ENCODE data around the gene SPIN2A.
"Not testable (repeated sequence)": the region's sequence is repeated elsewhere in the genome, so short reads cannot be mapped to it uniquely, and the experiment has no call there.

Gene SPIN2A

DNA sequence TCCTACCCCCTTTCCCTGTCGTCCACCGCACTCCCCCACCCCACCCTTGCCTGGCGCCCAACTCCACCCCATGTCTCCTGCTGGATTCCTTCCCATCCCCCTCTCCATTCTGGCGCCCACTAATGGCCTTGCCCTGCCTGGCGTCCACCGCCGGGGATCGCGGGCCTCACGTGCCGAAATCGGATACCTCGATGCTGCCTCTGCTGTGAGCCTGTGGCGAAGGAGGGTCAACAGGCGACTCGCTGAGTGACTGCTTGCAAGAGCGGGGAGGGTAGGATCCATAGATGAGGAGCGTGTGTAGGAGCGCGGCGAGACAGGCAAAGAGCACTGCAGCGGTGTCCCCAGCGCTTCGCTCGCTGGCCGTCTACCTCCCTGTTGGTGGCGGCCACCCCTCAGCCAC lies at the start of gene SPIN2A:
Gene SPIN2A (minus strand): TSS at position 325 of the 400 bp plus-strand sequence. CDS start 800 bp downstream, outside the sequence.
- H3K9me3 ChIP-seq (ENCODE audit: insufficient read depth, low read depth, low read length); H3K4me3 ChIP-seq (ENCODE audit: low read length, poor library complexity, severe bottlenecking); H3K9ac ChIP-seq (ENCODE audit: low read depth, low read length, poor library complexity, severe bottlenecking); H2AFZ ChIP-seq (ENCODE audit: low read length); H3K4me1 ChIP-seq (ENCODE audit: insufficient read depth, low read length, poor library complexity, severe bottlenecking); H3K36me3 ChIP-seq (ENCODE audit: insufficient read depth, low read length); H3K79me2 ChIP-seq (ENCODE audit: insufficient read depth, low read length); H3K4me2 ChIP-seq (ENCODE audit: low read depth, low read length, poor library complexity, severe bottlenecking); H3K9me2 ChIP-seq (replicated peaks; ENCODE audit: low read depth, low read length); H3F3A ChIP-seq (ENCODE audit: low read depth); H4K20me1 ChIP-seq (ENCODE audit: insufficient read depth, low read length, poor library complexity, severe bottlenecking); H3K27me3 ChIP-seq (ENCODE audit: insufficient read depth, low read length, poor library complexity, severe bottlenecking): not testable (repeated sequence)

DNA sequence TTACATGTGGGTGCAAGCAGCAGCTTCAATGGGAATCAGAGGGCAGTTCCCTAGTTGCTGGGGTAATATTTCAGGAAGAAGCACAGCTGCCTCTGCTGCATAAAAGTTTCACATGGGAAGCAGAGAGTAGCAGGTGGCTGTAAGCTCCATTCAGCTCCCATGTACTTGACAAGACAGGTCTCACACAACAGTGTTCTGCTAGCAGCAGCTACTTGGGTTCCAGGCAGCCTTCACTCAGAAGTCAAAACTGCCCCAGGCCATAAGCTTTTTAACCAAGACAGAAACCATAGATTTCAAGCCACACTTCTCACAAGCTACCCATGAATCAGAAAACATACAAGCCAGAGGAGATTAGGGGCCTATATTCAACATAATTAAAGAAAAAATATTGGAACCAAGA lies 41.4 kb upstream of the SPIN2A start:
- H3K36me3 ChIP-seq (ENCODE audit: insufficient read depth, low read length): no peaks in the 10 kb centered on the region
- no peaks in the 10 kb centered on the region for H4K20me1 ChIP-seq (ENCODE audit: insufficient read depth, low read length, poor library complexity, severe bottlenecking)
- no peaks in the 10 kb centered on the region for H3F3A ChIP-seq (ENCODE audit: low read depth)
- no peak overlapping the region for H3K9ac ChIP-seq (ENCODE audit: low read depth, low read length, poor library complexity, severe bottlenecking)
- no peaks in the 10 kb centered on the region for H3K9me2 ChIP-seq (replicated peaks; ENCODE audit: low read depth, low read length)
- H3K4me1 ChIP-seq (ENCODE audit: insufficient read depth, low read length, poor library complexity, severe bottlenecking): no peaks in the 10 kb centered on the region
- H2AFZ ChIP-seq (ENCODE audit: low read length): no peak overlapping the region
- H3K4me2 ChIP-seq (ENCODE audit: low read depth, low read length, poor library complexity, severe bottlenecking): no peak overlapping the region
- H3K27me3 ChIP-seq (ENCODE audit: insufficient read depth, low read length, poor library complexity, severe bottlenecking): no peaks in the 10 kb centered on the region
- H3K4me3 ChIP-seq (ENCODE audit: low read length, poor library complexity, severe bottlenecking): no peak overlapping the region
- TF ChIP-seq EZH2phosphoT487 (IDR thresholded peaks at IDR 0.05; ENCODE audit: borderline replicate concordance): no peak
- TF ChIP-seq, protein P1, sequence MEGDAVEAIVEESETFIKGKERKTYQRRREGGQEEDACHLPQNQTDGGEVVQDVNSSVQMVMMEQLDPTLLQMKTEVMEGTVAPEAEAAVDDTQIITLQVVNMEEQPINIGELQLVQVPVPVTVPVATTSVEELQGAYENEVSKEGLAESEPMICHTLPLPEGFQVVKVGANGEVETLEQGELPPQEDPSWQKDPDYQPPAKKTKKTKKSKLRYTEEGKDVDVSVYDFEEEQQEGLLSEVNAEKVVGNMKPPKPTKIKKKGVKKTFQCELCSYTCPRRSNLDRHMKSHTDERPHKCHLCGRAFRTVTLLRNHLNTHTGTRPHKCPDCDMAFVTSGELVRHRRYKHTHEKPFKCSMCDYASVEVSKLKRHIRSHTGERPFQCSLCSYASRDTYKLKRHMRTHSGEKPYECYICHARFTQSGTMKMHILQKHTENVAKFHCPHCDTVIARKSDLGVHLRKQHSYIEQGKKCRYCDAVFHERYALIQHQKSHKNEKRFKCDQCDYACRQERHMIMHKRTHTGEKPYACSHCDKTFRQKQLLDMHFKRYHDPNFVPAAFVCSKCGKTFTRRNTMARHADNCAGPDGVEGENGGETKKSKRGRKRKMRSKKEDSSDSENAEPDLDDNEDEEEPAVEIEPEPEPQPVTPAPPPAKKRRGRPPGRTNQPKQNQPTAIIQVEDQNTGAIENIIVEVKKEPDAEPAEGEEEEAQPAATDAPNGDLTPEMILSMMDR (conservative IDR thresholded peaks at IDR 0.05; ENCODE audit: low read length): no peak
- no peaks in the 10 kb centered on the region for H3K9me3 ChIP-seq (ENCODE audit: insufficient read depth, low read depth, low read length)
- H3K79me2 ChIP-seq (ENCODE audit: insufficient read depth, low read length): no peaks in the 10 kb centered on the region

DNA sequence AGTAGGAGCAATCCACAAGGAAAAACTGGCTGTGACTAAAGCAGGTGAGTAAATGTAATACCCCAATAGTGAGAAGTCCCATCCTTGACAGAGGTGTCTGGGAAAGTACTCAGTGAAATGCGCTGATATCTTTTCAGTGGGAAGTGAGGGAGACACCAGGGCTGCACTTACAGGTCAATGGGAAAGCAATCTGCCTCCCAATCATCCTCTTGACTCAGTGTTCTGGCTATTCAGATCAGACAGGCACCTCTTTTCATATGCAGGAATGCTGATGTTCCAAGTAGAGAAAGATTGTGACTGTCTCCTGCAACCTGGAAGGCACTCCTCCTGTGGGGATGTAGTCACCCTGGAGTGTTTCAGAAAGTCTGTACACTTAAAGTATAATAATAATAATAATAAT lies 39.9 kb upstream of the SPIN2A start:
- Histone ChIP-seq H3K27me3 (ENCODE audit: insufficient read depth, low read length, poor library complexity, severe bottlenecking) (no peaks in the 10 kb centered on the region), H3K4me2 (ENCODE audit: low read depth, low read length, poor library complexity, severe bottlenecking) (no peak overlapping the region), H3K9me2 (replicated peaks; ENCODE audit: low read depth, low read length) (no peaks in the 10 kb centered on the region), H2AFZ (ENCODE audit: low read length) (no peak overlapping the region), H3K36me3 (ENCODE audit: insufficient read depth, low read length) (no peaks in the 10 kb centered on the region), H3F3A (ENCODE audit: low read depth) (no peaks in the 10 kb centered on the region), H3K9me3 (ENCODE audit: insufficient read depth, low read depth, low read length) (no peaks in the 10 kb centered on the region), H3K9ac (ENCODE audit: low read depth, low read length, poor library complexity, severe bottlenecking) (no peak overlapping the region), H3K4me1 (ENCODE audit: insufficient read depth, low read length, poor library complexity, severe bottlenecking) (no peaks in the 10 kb centered on the region), H3K79me2 (ENCODE audit: insufficient read depth, low read length) (no peaks in the 10 kb centered on the region), H3K4me3 (ENCODE audit: low read length, poor library complexity, severe bottlenecking) (no peak overlapping the region), H4K20me1 (ENCODE audit: insufficient read depth, low read length, poor library complexity, severe bottlenecking) (no peaks in the 10 kb centered on the region)
- TF ChIP-seq, protein P1 (conservative IDR thresholded peaks at IDR 0.05; ENCODE audit: low read length): no peak
- TF ChIP-seq EZH2phosphoT487 (IDR thresholded peaks at IDR 0.05; ENCODE audit: borderline replicate concordance): no peak

DNA sequence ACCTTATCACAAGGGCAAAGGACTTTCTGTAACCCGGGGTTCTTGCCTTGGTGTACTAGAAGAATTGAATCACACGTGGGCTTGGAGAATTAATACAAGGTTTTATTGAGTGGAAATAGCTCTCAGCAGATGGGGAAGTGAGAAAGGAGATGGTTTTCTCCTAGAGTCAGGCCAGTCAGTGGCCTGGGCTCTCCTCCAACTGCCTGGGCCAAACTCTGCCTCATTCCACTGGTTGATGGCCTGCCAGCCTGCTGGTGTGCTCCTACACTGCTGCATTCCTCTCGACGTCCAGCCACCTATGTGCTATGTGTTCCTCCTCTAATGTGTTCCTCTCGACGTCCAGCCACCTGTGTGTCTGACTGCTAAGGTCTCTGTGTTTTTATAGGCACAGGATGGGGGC lies 35.3 kb upstream of the SPIN2A start:
- Histone ChIP-seq H3K9me3 (ENCODE audit: insufficient read depth, low read depth, low read length) (no peaks in the 10 kb centered on the region), H3F3A (ENCODE audit: low read depth) (no peaks in the 10 kb centered on the region), H3K79me2 (ENCODE audit: insufficient read depth, low read length) (no peaks in the 10 kb centered on the region), H3K4me1 (ENCODE audit: insufficient read depth, low read length, poor library complexity, severe bottlenecking) (no peaks in the 10 kb centered on the region), H3K9me2 (replicated peaks; ENCODE audit: low read depth, low read length) (no peaks in the 10 kb centered on the region), H2AFZ (ENCODE audit: low read length) (no peak overlapping the region), H3K9ac (ENCODE audit: low read depth, low read length, poor library complexity, severe bottlenecking) (no peak overlapping the region), H3K36me3 (ENCODE audit: insufficient read depth, low read length) (no peaks in the 10 kb centered on the region), H3K27me3 (ENCODE audit: insufficient read depth, low read length, poor library complexity, severe bottlenecking) (no peaks in the 10 kb centered on the region), H3K4me3 (ENCODE audit: low read length, poor library complexity, severe bottlenecking) (no peak overlapping the region), H3K4me2 (ENCODE audit: low read depth, low read length, poor library complexity, severe bottlenecking) (no peak overlapping the region), H4K20me1 (ENCODE audit: insufficient read depth, low read length, poor library complexity, severe bottlenecking) (no peaks in the 10 kb centered on the region)
- TF ChIP-seq, protein P1 (conservative IDR thresholded peaks at IDR 0.05; ENCODE audit: low read length): no peak
- no peak for TF ChIP-seq EZH2phosphoT487 (IDR thresholded peaks at IDR 0.05; ENCODE audit: borderline replicate concordance)

All from Loucy (cell line).